T-helper 17 cell (primary cell): Measurements from ENCODE around the gene TYW1. TPM values are rescaled to one million over a fixed set of nuclear protein-coding genes. Genes with fewer than 3 reads are reported as not detected.
"Not testable (repeated sequence)": the region's sequence is repeated elsewhere in the genome, so short reads cannot be mapped to it uniquely, and the experiment has no call there.

Experiments
- ATAC-seq: fragments of 150-1000 bp; cut with Tn5 transposase; 2 replicates; pipeline ENCODE4 v1.10.0; 2021; ENCODE audit warnings: mild to moderate bottlenecking, moderate library complexity
- DNase-seq, 3 donors: peaks; one replicate each; pipeline versions ENCODE4 v3.0.0 to v3.0.0-alpha.2; 2020 to 2021
- H3K9me3 ChIP-seq: one replicate; pipeline ENCODE4 v1.7.0; 2013; ENCODE audit warnings: low read length, mild to moderate bottlenecking; ENCODE audit not compliant: control insufficient read depth, poor library complexity, severe bottlenecking
- H3K27ac Mint-ChIP-seq: one replicate; pipeline ENCODE4 v1.8.0; 2022; ENCODE audit warnings: mild to moderate bottlenecking, moderate library complexity, mixed read lengths
- H3K27me3 Mint-ChIP-seq: one replicate; pipeline ENCODE4 v1.8.0; 2022; ENCODE audit warnings: mixed read lengths
- H3K36me3 Mint-ChIP-seq: one replicate; pipeline ENCODE4 v1.8.0; 2022; ENCODE audit warnings: low read depth, mixed read lengths
- H3K4me1 Mint-ChIP-seq: one replicate; pipeline ENCODE4 v1.8.0; 2022; ENCODE audit warnings: mild to moderate bottlenecking, mixed read lengths
- H3K4me3 Mint-ChIP-seq: one replicate; pipeline ENCODE4 v1.8.0; 2022; ENCODE audit warnings: mild to moderate bottlenecking, moderate library complexity, mixed read lengths
- total RNA-seq, 4 donors: library from RNA in 2 of 4; stranded (reverse) in 2 of 4; gene quantifications; one replicate each; pipeline ENCODE4 v1.2.3 and lab custom pipeline; 2022 to 2026

Gene TYW1
- total RNA-seq, 2 donors from 2014 or later = 21.4 to 23.0 TPM

GRCh38 chr7:67208656-67209055 lies 212.0 kb downstream of the TYW1 start:
- not testable (repeated sequence) for H3K4me3 Mint-ChIP-seq, H3K36me3 Mint-ChIP-seq, H3K27ac Mint-ChIP-seq, H3K4me1 Mint-ChIP-seq, H3K27me3 Mint-ChIP-seq, DNase-seq, H3K9me3 ChIP-seq, ATAC-seq

DNA sequence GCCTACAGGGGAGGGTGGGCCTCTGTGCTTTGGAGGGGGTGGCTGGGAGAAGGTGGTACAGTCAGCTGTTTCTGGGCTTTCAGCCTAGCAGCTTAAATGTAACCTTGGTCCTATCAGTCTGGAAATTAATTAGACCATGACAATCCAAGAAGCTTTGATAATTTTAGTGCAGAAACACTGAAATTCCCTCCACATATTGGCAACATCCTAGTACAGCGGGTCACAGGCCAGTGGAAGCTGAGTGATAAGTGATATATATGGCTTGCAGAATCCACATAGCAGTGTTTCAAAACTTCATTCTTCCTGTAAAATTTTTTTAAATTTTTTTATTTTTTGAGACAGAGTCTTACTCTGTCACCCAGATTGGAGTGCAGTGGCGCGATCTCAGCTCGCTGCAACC lies 212.6 kb downstream of the TYW1 start:
- H3K27ac Mint-ChIP-seq = no peak overlapping the region
- ATAC-seq (no peak), DNase-seq (no peak)
- H3K4me3 Mint-ChIP-seq = no peak overlapping the region
- H3K36me3 Mint-ChIP-seq = peaks cover 9% of the 10 kb centered on the region
- peaks cover 3% of the 10 kb centered on the region for H3K4me1 Mint-ChIP-seq
- no peaks in the 10 kb centered on the region for H3K9me3 ChIP-seq
- H3K27me3 Mint-ChIP-seq = no peaks in the 10 kb centered on the region

DNA sequence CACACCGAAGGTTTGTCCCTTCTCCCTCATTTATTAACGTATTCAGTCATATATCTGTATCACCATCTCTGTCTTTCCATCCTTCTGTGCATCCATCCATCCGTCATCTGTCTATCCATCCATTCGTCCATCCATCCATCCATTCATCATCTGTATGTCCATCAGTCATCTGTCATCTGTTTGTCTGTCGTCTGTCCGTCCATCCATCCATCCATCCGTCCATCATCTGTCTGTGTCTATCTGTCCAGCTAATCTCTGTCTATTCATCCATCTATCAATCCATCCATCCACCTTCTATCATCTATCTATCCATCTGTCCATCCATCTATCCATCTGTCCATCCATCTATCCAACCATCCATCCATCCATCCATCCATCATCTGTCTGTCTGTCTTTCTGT lies 213.9 kb downstream of the TYW1 start:
- H3K9me3 ChIP-seq = no peaks in the 10 kb centered on the region
- no peaks in the 10 kb centered on the region for H3K27me3 Mint-ChIP-seq
- no peak for ATAC-seq
- no peak for DNase-seq
- peaks cover 6% of the 10 kb centered on the region for H3K36me3 Mint-ChIP-seq
- no peak overlapping the region for H3K4me3 Mint-ChIP-seq
- peaks cover 5% of the 10 kb centered on the region for H3K4me1 Mint-ChIP-seq
- H3K27ac Mint-ChIP-seq = no peak overlapping the region

GRCh38 chr7:67211650-67212330 lies 215.2 kb downstream of the TYW1 start:
- not testable (repeated sequence) for H3K27me3 Mint-ChIP-seq, H3K27ac Mint-ChIP-seq, DNase-seq

DNA sequence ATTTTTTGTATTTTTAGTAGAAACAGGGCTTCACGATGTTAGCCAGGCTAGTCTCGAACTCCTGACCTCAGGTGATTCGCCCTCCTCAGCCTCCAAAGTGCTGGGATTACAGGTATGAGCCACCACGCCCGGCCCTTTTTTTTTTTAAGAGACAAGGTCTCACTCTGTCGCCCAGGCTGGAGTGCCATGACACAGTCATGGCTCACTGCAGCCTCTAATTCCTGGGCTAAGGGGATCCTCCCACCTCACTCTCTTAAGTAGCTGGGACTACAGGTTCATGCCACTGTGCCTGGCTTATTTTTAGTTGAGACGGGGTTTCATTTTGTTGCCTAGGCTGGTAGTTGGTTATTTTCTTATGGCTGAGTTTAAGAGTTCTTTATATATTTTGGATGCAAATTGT lies 216.4 kb downstream of the TYW1 start:
- not testable (repeated sequence) for H3K4me1 Mint-ChIP-seq, ATAC-seq, H3K27ac Mint-ChIP-seq, DNase-seq, H3K36me3 Mint-ChIP-seq, H3K27me3 Mint-ChIP-seq, H3K4me3 Mint-ChIP-seq, H3K9me3 ChIP-seq

More at GRCh38 chr7:67211650-67212330, 215.2 kb downstream of the TYW1 start:
- not testable (repeated sequence) for ATAC-seq, H3K4me1 Mint-ChIP-seq, H3K9me3 ChIP-seq, H3K4me3 Mint-ChIP-seq, H3K36me3 Mint-ChIP-seq

GRCh38 chr7:67223551-67223950 lies 226.9 kb downstream of the TYW1 start:
- not testable (repeated sequence) for H3K27me3 Mint-ChIP-seq, H3K4me1 Mint-ChIP-seq, ATAC-seq, DNase-seq, H3K27ac Mint-ChIP-seq, H3K36me3 Mint-ChIP-seq, H3K4me3 Mint-ChIP-seq, H3K9me3 ChIP-seq

GRCh38 chr7:67226340-67226907 lies 229.8 kb downstream of the TYW1 start:
- peak overlapping the region; percentile 37 for H3K27ac Mint-ChIP-seq
- not testable (repeated sequence) for ATAC-seq, H3K27me3 Mint-ChIP-seq, H3K4me3 Mint-ChIP-seq, DNase-seq, H3K36me3 Mint-ChIP-seq, H3K4me1 Mint-ChIP-seq, H3K9me3 ChIP-seq

GRCh38 chr7:67226967-67227366 lies 230.3 kb downstream of the TYW1 start:
- not testable (repeated sequence) for H3K36me3 Mint-ChIP-seq, DNase-seq, H3K27me3 Mint-ChIP-seq, H3K9me3 ChIP-seq, H3K4me1 Mint-ChIP-seq, ATAC-seq, H3K4me3 Mint-ChIP-seq
- H3K27ac Mint-ChIP-seq = peak overlapping the region; percentile 37

- not testable (repeated sequence) for DNase-seq, H3K4me3 Mint-ChIP-seq, H3K4me1 Mint-ChIP-seq, H3K36me3 Mint-ChIP-seq, H3K9me3 ChIP-seq, ATAC-seq, H3K27ac Mint-ChIP-seq, H3K27me3 Mint-ChIP-seq
Observed at GRCh38 chr7:67229018-67229417, 232.4 kb downstream of the TYW1 start.

DNA sequence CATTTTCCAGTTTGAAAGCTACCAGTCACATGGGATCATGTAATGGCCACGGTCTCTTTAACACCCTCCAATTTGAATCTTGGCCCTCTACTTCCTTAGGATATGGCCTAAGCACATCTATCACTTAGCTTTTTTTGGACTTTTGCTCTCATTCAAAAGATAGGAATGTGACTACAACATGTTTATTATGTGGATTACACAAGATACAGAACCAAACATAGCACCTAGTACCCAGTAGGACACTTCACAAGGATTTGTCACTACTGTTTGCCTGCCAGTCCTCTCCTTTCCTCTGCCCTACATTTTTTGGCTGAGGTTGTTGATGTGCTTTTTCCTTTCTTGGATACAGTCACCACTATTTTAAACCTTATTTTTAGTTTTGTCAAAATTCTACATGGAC lies 233.4 kb downstream of the TYW1 start:
- not testable (repeated sequence) for ATAC-seq, H3K27me3 Mint-ChIP-seq, H3K4me1 Mint-ChIP-seq, H3K4me3 Mint-ChIP-seq, H3K36me3 Mint-ChIP-seq, DNase-seq, H3K9me3 ChIP-seq
- peak overlapping the region; percentile 62 for H3K27ac Mint-ChIP-seq

- H3K4me1 Mint-ChIP-seq, H3K9me3 ChIP-seq, DNase-seq, H3K27me3 Mint-ChIP-seq, H3K36me3 Mint-ChIP-seq, H3K27ac Mint-ChIP-seq, ATAC-seq, H3K4me3 Mint-ChIP-seq: not testable (repeated sequence)
Observed at GRCh38 chr7:67233506-67233905, 236.9 kb downstream of the TYW1 start.

- H3K27ac Mint-ChIP-seq, H3K36me3 Mint-ChIP-seq, DNase-seq, H3K4me3 Mint-ChIP-seq, H3K9me3 ChIP-seq, ATAC-seq, H3K27me3 Mint-ChIP-seq, H3K4me1 Mint-ChIP-seq: not testable (repeated sequence)
Observed at GRCh38 chr7:67236216-67236615, 239.6 kb downstream of the TYW1 start.

DNA sequence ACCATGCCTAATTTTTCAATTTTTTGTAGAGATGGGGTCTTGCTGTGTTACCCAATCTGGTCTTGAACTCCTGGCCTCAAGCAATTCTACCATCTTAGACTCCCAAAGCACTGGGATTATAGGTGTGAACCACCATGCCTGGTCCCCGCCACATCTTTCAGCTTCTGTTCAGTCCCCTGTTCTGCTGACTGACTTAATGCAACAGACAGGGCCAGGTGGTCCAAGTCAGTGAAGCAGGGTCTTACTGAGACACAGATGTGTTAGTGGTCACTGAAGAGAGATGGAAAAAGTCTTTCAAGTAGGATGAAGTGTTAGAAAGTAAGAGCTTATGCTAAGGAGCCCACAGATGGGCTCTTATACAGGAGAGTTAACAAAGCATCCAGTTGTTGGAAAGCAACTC lies 246.2 kb downstream of the TYW1 start:
- not testable (repeated sequence) for H3K27ac Mint-ChIP-seq, H3K4me3 Mint-ChIP-seq, H3K4me1 Mint-ChIP-seq, H3K36me3 Mint-ChIP-seq, H3K27me3 Mint-ChIP-seq, H3K9me3 ChIP-seq, ATAC-seq, DNase-seq

DNA sequence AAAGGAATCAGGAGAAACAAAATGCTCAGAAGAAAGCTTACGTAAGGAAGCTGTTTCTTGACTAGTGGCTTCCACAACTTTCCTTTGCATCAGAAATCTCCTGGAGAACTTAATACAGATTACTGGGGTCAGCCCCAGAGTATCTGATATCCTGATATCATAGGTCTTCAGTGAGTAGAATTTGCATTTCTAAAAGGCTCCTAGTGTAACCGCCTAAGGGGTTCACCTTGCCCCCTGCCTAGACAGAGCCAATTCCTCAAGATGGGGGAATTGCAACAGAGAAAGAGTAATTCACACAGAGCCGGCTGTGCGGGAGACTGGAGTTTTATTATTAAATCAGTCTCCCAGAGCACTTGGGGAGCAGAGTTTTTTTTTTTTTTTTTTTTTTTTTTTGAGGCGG lies 251.7 kb downstream of the TYW1 start:
- not testable (repeated sequence) for H3K4me3 Mint-ChIP-seq, H3K9me3 ChIP-seq, H3K4me1 Mint-ChIP-seq, DNase-seq, H3K27ac Mint-ChIP-seq, H3K36me3 Mint-ChIP-seq, ATAC-seq, H3K27me3 Mint-ChIP-seq
